Stimulated activated naive CD4-positive, alpha-beta T cell treated with Interleukin-2 at 50 U/mL for 16 hours (primary cell): ENCODE data around the gene PIAS1.
"Not testable (repeated sequence)": the region's sequence is repeated elsewhere in the genome, so short reads cannot be mapped to it uniquely, and the experiment has no call there.

ENCODE experiments used
- DNase-seq: peaks from one replicate; lab custom pipeline; 2025; lab: John Stamatoyannopoulos, UW

Gene PIAS1

GRCh38 chr15:68183616-68184315 lies 129.7 kb downstream of the PIAS1 start:
- no peak for DNase-seq

GRCh38 chr15:68184616-68185480 lies 130.7 kb downstream of the PIAS1 start:
- no peak for DNase-seq

GRCh38 chr15:68186671-68187397 lies 132.7 kb downstream of the PIAS1 start:
- no peak for DNase-seq

GRCh38 chr15:68187559-68187958 lies 133.4 kb downstream of the PIAS1 start:
- DNase-seq = no peak

GRCh38 chr15:68188647-68189046 lies 134.5 kb downstream of the PIAS1 start:
- no peak for DNase-seq

GRCh38 chr15:68190048-68190447 lies 135.9 kb downstream of the PIAS1 start:
- no peak for DNase-seq

GRCh38 chr15:68191555-68191954 lies 137.4 kb downstream of the PIAS1 start:
- DNase-seq = no peak

GRCh38 chr15:68192117-68192516 lies 138.0 kb downstream of the PIAS1 start:
- DNase-seq = no peak

GRCh38 chr15:68192804-68193486 lies 138.8 kb downstream of the PIAS1 start:
- no peak for DNase-seq

GRCh38 chr15:68195336-68196112 lies 141.4 kb downstream of the PIAS1 start:
- no peak for DNase-seq

- no peak for DNase-seq
Observed at GRCh38 chr15:68196445-68197169, 142.5 kb downstream of the PIAS1 start.

GRCh38 chr15:68197170-68197492 lies 143.0 kb downstream of the PIAS1 start:
- no peak for DNase-seq

- DNase-seq = no peak
Observed at GRCh38 chr15:68197661-68198437, 143.7 kb downstream of the PIAS1 start.

- DNase-seq = no peak
Observed at GRCh38 chr15:68199340-68199739, 145.2 kb downstream of the PIAS1 start.

GRCh38 chr15:68200016-68200861 lies 146.1 kb downstream of the PIAS1 start:
- no peak for DNase-seq

- DNase-seq = no peak
Observed at GRCh38 chr15:68201153-68201878, 147.2 kb downstream of the PIAS1 start.

- DNase-seq = no peak
Observed at GRCh38 chr15:68201879-68202261, 147.8 kb downstream of the PIAS1 start.

GRCh38 chr15:68202994-68203393 lies 148.9 kb downstream of the PIAS1 start:
- not testable (repeated sequence) for DNase-seq
